Ramos (cell line): Measurements from ENCODE around the gene XXYLT1.

Source experiments
- in situ Hi-C: fragments of 300-500 bp; cut with MboI; formaldehyde crosslinking; loops from one replicate; pipeline ENCODE4 v1.14.3; 2022; ENCODE audit warnings: low sequenced_read_pairs; ENCODE audit not compliant: unreplicated experiment

XXYLT1 gene

DNA sequence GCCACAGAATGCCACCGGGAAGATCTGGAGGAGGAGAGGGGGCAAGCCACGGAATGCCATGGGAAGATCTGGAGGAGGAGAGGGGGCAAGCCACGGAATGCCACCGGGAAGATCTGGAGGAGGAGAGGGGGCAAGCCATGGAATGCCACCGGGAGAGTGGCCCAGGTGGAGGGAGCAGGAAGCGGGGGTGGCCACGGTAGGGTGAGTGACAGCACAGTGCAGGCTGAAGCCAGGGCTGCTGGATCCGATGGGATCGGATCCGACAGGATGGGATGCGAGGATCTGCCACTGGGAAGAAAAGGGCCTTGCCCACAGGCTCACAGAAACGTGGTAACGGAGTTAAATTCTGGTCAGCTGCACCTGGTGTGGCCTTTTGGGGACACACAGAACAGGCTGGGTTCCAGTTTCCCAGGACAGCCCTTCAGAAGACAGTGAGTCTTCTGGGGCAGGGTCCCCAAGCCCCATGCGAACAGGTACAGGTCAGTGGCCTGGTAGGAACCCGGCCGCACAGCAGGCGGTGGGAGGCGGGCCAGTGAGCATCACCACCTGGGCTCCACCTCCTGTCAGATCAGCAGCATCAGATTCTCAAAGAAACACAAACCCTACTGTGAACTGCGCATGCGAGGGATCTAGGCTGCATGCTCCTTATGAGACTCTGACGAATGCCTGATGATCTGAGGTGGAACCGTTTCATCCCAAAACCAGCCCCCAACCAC lies 58.8 kb downstream of the XXYLT1 start:
- in situ Hi-C loops, result no loop called here

- in situ Hi-C loops, result no loop called here
Measured at GRCh38 chr3:195210266-195210973, 60.5 kb downstream of the XXYLT1 start.

DNA sequence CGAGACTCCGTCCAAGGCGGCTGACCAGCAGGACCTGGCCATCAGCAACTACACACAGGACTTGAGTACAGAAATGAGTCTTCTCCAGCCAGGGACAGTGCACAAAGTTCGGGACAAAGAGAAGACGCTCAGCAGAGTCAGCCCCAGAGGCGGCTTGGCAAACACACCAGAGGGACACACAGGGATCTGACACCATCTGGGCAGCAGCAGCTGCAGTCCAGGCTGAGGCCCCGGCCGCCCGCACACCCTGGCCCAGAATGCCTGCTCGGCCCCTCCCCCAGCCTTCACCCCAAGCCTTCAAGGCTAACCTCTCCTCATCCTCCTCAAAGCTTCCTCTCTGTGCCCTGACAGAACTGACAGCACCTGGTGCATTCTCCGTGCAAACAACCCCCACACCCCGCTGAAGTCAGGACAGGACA lies 61.1 kb downstream of the XXYLT1 start:
- in situ Hi-C loops, result no loop called here

GRCh38 chr3:195209083-195209846 lies 61.7 kb downstream of the XXYLT1 start:
- in situ Hi-C loops, result no loop called here

DNA sequence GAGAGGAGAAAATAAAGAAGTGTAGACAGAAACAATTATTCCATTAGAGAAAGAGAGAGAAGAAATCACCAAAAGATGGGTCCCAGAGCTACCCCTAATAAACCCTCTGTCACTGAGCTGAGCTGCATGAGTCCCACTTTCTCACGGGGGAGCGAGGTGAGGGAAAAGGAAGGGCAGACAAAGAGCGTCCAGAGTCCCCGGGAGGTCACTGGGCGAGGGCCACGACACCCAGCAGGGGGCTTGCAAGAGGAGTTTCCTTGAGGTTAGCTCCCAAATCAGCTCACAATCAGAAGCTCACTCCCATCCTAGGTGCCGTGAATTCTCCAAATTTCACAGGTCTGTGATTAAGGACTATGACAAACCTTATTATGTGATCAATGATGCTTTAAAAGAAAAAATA lies 62.3 kb downstream of the XXYLT1 start:
- in situ Hi-C loops, result no loop called here

DNA sequence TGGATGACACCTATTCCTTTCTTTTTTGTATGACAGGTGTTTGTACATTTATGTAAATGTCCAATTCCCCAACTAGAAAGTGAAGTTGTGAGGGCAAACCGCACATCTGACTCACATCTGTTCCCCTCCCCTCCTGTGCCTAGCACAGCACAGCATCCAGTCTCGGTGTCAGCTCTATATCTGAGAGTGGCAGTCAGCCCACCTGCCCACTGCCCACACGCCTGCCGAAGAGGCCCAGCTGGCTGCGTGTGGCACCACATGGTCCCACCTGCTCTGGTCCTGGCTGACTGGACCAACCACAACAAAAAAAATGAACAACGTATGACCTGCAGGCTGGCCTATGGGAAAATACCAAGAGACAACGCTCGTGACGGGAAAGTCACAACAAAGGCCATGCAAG lies 62.8 kb downstream of the XXYLT1 start:
- in situ Hi-C loops, result no loop called here

DNA sequence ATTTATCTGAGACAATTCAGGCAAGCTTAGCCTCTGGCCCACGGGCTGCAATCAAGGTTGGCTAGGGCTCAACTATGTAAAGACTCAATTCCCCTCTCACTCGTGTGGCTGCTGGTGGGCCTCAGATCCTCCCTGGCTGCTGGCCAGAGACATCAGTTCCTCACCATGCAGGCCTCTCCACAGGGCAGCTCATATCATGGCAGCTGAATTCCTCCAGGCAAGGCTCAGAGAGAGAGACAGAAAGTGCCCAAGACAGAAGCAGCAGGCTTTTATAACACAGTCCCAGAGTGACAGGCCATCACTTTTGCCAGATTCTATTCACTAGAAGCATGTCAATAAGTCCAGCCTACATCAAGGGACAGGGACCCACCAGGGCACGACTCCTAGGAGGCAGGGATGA lies 63.2 kb downstream of the XXYLT1 start:
- in situ Hi-C loops, result no loop called here

GRCh38 chr3:195207056-195207455 lies 63.9 kb downstream of the XXYLT1 start:
- in situ Hi-C loops, result no loop called here

DNA sequence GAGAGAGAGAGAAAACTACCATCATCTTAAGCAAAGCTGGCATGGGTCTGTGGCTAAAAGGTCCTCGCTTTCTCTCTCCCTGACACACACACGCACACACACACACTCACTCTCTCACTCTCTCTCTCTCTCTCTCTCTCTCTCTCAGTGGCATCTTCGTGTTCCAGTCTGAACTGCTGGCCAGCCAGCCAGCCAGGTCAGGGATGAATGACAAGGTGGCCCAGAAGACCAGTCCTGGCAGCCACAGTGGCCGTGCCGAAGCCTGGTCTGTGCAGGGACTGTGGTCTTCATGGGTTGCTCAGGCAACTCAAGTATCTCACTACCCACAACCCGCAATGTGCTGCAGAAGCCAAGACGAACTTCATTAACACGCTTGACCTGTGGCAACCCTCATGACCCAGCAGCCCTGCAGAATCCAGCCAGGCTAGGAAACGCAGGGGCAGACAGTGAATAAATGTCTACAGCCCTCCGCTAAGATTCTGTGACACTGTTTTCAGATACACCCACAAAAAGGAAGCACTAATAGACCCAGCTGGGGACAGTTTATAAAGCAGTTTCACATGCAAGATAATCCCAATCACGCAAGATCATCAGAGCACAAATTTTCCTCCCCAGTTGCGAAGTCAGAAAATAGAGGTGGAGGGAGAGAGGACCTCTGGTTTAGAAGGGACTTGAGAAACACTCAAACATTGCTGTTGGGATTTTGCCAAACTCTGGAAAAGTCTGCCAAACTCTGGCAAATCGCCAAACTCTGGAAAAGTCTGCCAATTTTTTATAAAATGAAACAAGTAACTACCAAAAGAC lies 66.4 kb downstream of the XXYLT1 start:
- in situ Hi-C loops, result no loop called here

DNA sequence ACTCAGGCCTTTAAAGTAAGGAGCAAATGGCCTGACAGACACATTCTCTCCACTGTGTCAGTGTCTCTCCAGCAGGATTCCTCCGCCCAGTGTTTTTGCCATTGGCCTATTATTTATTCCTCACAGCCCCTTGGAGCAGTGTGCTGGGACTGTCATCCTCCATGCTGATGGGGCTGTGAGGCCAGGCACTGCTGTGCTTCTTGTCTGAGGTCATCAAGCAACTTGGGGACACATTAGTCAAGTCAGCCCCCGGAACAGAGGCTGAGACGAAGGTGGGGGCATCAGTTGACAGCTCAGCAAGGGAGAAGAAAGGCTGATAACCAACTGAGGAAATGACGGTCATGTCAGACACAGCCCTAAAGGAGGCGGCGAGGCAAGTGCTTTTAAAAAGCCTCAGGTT lies 67.4 kb downstream of the XXYLT1 start:
- in situ Hi-C loops, result no loop called here

- in situ Hi-C loops, result no loop called here
Measured at GRCh38 chr3:195201295-195201694, 69.7 kb downstream of the XXYLT1 start.

DNA sequence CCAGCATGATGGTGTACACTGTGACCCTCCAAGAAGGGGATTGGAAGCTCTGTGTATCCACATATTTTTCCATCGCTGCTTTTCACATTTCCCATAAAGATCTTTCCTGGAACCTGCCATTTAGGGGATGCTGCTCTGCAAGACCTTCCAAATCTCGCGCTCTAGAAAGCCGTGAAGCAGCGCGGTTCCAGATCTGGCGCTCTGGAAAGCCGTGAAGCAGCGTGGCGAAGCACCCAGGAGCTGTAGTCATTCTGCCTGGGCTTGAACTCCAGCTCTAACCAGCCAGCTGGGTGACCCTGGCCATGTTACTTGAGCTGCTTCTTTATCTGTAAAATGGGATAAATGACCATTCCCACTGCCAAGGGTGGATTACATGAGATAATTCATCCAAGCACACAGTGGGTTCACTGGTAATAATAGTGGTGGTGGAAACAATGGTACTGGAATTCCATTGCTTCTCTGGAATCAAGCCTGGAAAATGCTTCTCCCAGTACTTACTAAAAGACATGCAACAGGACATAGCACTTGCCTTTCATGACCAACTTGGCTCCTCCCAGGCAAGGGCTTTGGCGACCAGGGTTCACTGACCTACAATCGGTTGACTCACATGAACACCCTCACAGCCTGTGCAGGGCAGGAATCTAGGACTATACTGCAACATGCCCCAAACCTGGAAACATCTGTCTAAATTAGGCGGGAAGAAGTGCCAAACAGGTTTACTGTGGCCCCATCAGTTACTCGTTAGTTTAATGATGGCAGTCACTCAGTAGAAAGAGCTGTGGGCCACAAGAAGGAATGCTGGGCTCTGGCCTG lies 70.7 kb downstream of the XXYLT1 start:
- in situ Hi-C loops, result no loop called here

DNA sequence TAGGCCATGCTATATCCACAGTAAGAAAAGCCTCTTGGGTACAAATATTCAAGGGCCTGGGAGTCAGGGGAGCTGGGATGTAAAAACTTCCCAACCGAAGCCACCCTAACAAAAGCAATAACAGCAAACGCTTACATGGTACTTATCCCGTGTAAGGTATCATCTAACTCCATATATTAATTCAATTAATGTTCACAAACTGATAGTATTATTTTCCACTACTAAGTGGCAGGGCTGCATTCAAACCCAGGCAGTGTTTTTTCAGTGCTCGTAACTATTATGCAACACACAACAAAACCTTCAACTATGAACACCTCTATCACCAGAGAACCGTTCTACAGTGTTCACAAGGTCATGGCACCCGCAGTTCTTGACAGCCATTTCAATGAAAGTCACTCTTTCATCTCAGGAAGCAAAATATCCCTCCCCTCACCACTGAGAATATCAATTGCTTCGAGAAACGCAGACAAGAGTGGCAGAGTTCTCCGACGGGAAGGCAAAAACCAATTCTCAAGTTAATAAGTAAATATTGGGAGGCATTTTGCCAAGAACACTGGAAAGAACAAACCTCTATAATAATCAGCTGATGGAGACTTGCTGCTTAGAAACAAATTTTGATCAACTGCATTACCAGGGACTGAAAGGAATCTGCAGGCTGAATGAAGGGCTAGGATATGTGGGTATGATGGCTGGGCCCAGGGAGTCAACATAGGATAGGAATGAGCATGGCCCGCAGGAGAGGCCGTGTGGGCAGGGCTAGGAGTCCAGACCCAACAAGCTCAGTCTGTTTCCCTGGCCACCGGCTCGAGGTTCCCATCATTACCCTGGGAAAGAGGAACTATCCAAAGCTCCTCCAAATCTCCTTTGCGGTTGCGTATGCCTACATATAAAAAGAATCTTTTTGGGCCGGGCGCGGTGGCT lies 72.3 kb downstream of the XXYLT1 start:
- in situ Hi-C loops, result no loop called here

GRCh38 chr3:195197765-195198425 lies 73.1 kb downstream of the XXYLT1 start:
- in situ Hi-C loops, result no loop called here

GRCh38 chr3:195196266-195196665 lies 74.7 kb downstream of the XXYLT1 start:
- in situ Hi-C loops, result no loop called here

- in situ Hi-C loops, result no loop called here
Measured at GRCh38 chr3:195195321-195196209, 75.4 kb downstream of the XXYLT1 start.

GRCh38 chr3:195194559-195195206 lies 76.3 kb downstream of the XXYLT1 start:
- in situ Hi-C loops, result no loop called here
